H9 (cell line): ENCODE results near the gene DIAPH3. TPM values are rescaled to one million over a fixed set of nuclear protein-coding genes. Genes with fewer than 3 reads are reported as not detected.

Experiments
- DNase-seq: peaks from one replicate; pipeline ENCODE4 v3.0.0-alpha.2; 2017
- H2AFZ ChIP-seq: one replicate; pipeline ENCODE4 v1.6.1; 2013; ENCODE audit warnings: mild to moderate bottlenecking, low read length, control low read depth, moderate library complexity
- H2AK5ac ChIP-seq: 2 replicates; pipeline ENCODE4 v1.6.1; 2013; ENCODE audit warnings: low read length, control low read depth, mixed read lengths; ENCODE audit not compliant: insufficient read length
- H2BK120ac ChIP-seq: one replicate; pipeline ENCODE4 v1.6.1; 2013; ENCODE audit warnings: low read depth, mild to moderate bottlenecking, low read length, control low read depth, inconsistent platforms; ENCODE audit not compliant: poor library complexity, severe bottlenecking
- H2BK12ac ChIP-seq: 2 replicates; pipeline ENCODE4 v1.6.1; 2013; ENCODE audit warnings: low read length, control low read depth, mixed read lengths, low read depth; ENCODE audit not compliant: insufficient read length
- H2BK15ac ChIP-seq: 2 replicates; pipeline ENCODE4 v1.6.1; 2013; ENCODE audit warnings: low read depth, low read length, control low read depth
- H2BK20ac ChIP-seq: one replicate; pipeline ENCODE4 v1.6.1; 2013; ENCODE audit warnings: low read depth, mild to moderate bottlenecking, low read length, control low read depth, inconsistent platforms; ENCODE audit not compliant: poor library complexity, severe bottlenecking
- H2BK5ac ChIP-seq: 2 replicates; pipeline ENCODE4 v1.6.1; 2013; ENCODE audit warnings: low read length, control low read depth, mixed read lengths; ENCODE audit not compliant: insufficient read length
- H3K14ac ChIP-seq: 2 replicates; pipeline ENCODE4 v1.6.1; 2013; ENCODE audit warnings: low read length, control low read depth; ENCODE audit not compliant: insufficient read depth
- H3K18ac ChIP-seq: 2 replicates; pipeline ENCODE4 v1.6.1; 2013; ENCODE audit warnings: low read depth, mild to moderate bottlenecking, mixed read lengths, low read length, control low read depth; ENCODE audit not compliant: insufficient read length
- H3K23ac ChIP-seq: 2 replicates; pipeline ENCODE4 v1.6.1; 2013; ENCODE audit warnings: low read length, control low read depth, mixed read lengths, low read depth; ENCODE audit not compliant: insufficient read length
- H3K23me2 ChIP-seq: 2 replicates; pipeline ENCODE4 v1.6.1; 2013; ENCODE audit warnings: low read depth, mild to moderate bottlenecking, mixed read lengths, low read length, control low read depth; ENCODE audit not compliant: insufficient read length, poor library complexity, severe bottlenecking
- H3K27ac ChIP-seq: 2 replicates; pipeline ENCODE4 v1.5.1; 2013; ENCODE audit warnings: low read length, control low read depth, mixed read lengths, low read depth; ENCODE audit not compliant: insufficient read length
- H3K27me3 ChIP-seq: 2 replicates; pipeline ENCODE4 v1.6.1; 2013; ENCODE audit warnings: low read length, control low read depth, inconsistent platforms; ENCODE audit not compliant: insufficient read depth
- H3K4ac ChIP-seq: 2 replicates; pipeline ENCODE4 v1.6.1; 2013; ENCODE audit warnings: low read depth, mild to moderate bottlenecking, control low read depth, inconsistent platforms, low read length, moderate library complexity
- H3K4me1 ChIP-seq: 2 replicates; pipeline ENCODE4 v1.6.1; 2013; ENCODE audit warnings: low read length, control low read depth, inconsistent platforms; ENCODE audit not compliant: insufficient read depth
- H3K4me2 ChIP-seq: 2 replicates; pipeline ENCODE4 v1.6.1; 2013; ENCODE audit warnings: low read length, control low read depth, mixed read lengths; ENCODE audit not compliant: insufficient read length, insufficient read depth
- H3K56ac ChIP-seq: 2 replicates; pipeline ENCODE4 v1.6.1; 2013; ENCODE audit warnings: low read depth, mild to moderate bottlenecking, mixed read lengths, low read length, control low read depth; ENCODE audit not compliant: insufficient read length
- H3K79me1 ChIP-seq: 2 replicates; pipeline ENCODE4 v1.6.1; 2013; ENCODE audit warnings: low read depth, mild to moderate bottlenecking, moderate library complexity, low read length, control low read depth, inconsistent platforms; ENCODE audit not compliant: insufficient read depth, poor library complexity, severe bottlenecking
- H3K79me2 ChIP-seq: 2 replicates; pipeline ENCODE4 v1.6.1; 2013; ENCODE audit warnings: low read length, control low read depth, inconsistent platforms; ENCODE audit not compliant: insufficient read depth
- H3K9ac ChIP-seq: 2 replicates; pipeline ENCODE4 v1.6.1; 2013; ENCODE audit warnings: low read length, control low read depth, mixed read lengths; ENCODE audit not compliant: insufficient read length; ENCODE audit errors: extremely low read depth
- H3K9me3 ChIP-seq: one replicate; pipeline ENCODE4 v1.6.1; 2013; ENCODE audit warnings: low read depth, low read length, inconsistent platforms; ENCODE audit not compliant: control insufficient read depth
- H3T11ph ChIP-seq: one replicate; pipeline ENCODE4 v1.6.1; 2013; ENCODE audit warnings: mild to moderate bottlenecking, low read length, control low read depth, inconsistent platforms
- H4K20me1 ChIP-seq: one replicate; pipeline ENCODE4 v1.6.1; 2013; ENCODE audit not compliant: control insufficient read depth, insufficient read length, insufficient read depth
- H4K5ac ChIP-seq: 2 replicates; pipeline ENCODE4 v1.6.1; 2013; ENCODE audit warnings: low read depth, mild to moderate bottlenecking, mixed read lengths, low read length, control low read depth; ENCODE audit not compliant: insufficient read length
- H4K8ac ChIP-seq: replicated peaks from 2 replicates; pipeline ENCODE4 v1.6.1; 2013; ENCODE audit warnings: low read length, control low read depth, mixed read lengths, low read depth; ENCODE audit not compliant: insufficient read length
- H4K91ac ChIP-seq: 2 replicates; pipeline ENCODE4 v1.6.1; 2013; ENCODE audit warnings: low read depth, mild to moderate bottlenecking, moderate library complexity, mixed read lengths, low read length, control low read depth; ENCODE audit not compliant: insufficient read length
- H3K27ac Mint-ChIP-seq, 3 experiments: 2 replicates in 2 of 3; 3 replicates in 1 of 3; pipeline ENCODE4 v1.8.0; 2020 to 2021; ENCODE audit warnings: mixed read lengths in 3 of 3, mild to moderate bottlenecking in 1 of 3, moderate library complexity in 1 of 3
- H3K27me3 Mint-ChIP-seq: 2 replicates; pipeline ENCODE4 v1.8.0; 2021; ENCODE audit warnings: low read depth, mild to moderate bottlenecking, moderate library complexity, mixed read lengths
- H3K36me3 Mint-ChIP-seq, 3 experiments: 2 replicates in 2 of 3; 3 replicates in 1 of 3; pipeline ENCODE4 v1.8.0; 2020 to 2021; ENCODE audit warnings: low read depth in 3 of 3, mixed read lengths in 3 of 3; ENCODE audit not compliant: insufficient read depth in 1 of 3
- H3K4me1 Mint-ChIP-seq, 2 experiments: 2 replicates each; pipeline ENCODE4 v1.8.0; 2020; ENCODE audit warnings: mixed read lengths in 2 of 2
- H3K4me3 Mint-ChIP-seq, 2 experiments: 2 replicates in 1 of 2; 3 replicates in 1 of 2; pipeline ENCODE4 v1.8.0; 2020 to 2021; ENCODE audit warnings: mild to moderate bottlenecking in 2 of 2, mixed read lengths in 2 of 2, moderate library complexity in 1 of 2
- H3K9me3 Mint-ChIP-seq, 2 experiments: 2 replicates in 1 of 2; 3 replicates in 1 of 2; pipeline ENCODE4 v1.8.0; 2020; ENCODE audit warnings: mild to moderate bottlenecking in 2 of 2, mixed read lengths in 2 of 2, moderate library complexity in 1 of 2
- WGBS: extraction: QIAGEN DNeasy Blood & Tissue Kit; methylation state at CpG from one replicate; pipeline ENCODE4 v1.1.7; 2013; ENCODE audit warnings: missing lambda C conversion rate, low lambda C conversion rate, mixed read lengths; ENCODE audit not compliant: insufficient read length; ENCODE audit errors: extremely low coverage; 5-methylcytosine and 5-hydroxymethylcytosine counted together
- total RNA-seq: library from RNA; stranded (reverse); gene quantifications from 2 replicates; pipeline ENCODE4 v1.2.1, GENCODE V29; 2021
- TF ChIP-seq, protein P1 (sequence below): fragments of 200-600 bp; sonication (generic); conservative IDR thresholded peaks from 3 replicates; pipeline ENCODE4 v1.8.0; 2021; ENCODE audit warnings: antibody characterized with exemption, mild to moderate bottlenecking

The DIAPH3 gene
- total RNA-seq, 1 experiment from 2014 or later = 23.1 TPM

DNA sequence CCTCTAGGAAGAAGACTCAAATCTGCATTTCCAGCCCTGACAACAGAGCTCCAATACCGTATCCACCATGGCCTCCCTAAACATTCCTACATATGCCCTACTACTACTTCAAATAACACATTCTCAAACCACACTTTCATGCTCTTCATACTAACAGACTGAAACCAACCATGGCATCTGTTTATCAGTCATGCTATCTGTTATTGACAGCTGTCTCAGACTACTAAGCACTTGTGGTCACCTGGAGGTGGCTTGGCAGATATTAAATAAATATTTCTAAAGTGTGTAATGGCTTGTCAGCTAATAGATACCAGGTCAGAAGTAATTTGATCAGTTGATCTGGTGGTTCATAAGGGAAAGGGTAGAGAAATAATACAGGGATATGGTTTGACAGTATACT is 489.1 kb downstream of the DIAPH3 start:
- no peak overlapping the region for H4K91ac ChIP-seq
- no peak overlapping the region for H3T11ph ChIP-seq
- no peaks in the 10 kb centered on the region for H3K79me1 ChIP-seq
- no peak overlapping the region for H3K56ac ChIP-seq
- no peak overlapping the region for H3K14ac ChIP-seq
- H3K23me2 ChIP-seq = no peaks in the 10 kb centered on the region
- H3K9me3 ChIP-seq = no peaks in the 10 kb centered on the region
- no CpG with 5 or more reads among the region's 1 CpG for WGBS
- no peaks in the 10 kb centered on the region for H4K20me1 ChIP-seq
- no peak overlapping the region for H3K18ac ChIP-seq
- no peak for DNase-seq
- no peak overlapping the region for H3K4me2 ChIP-seq
- Mint-ChIP-seq H3K36me3 (peaks cover 0 to 1% (median 0%) of the 10 kb centered on the region in 3 experiments; a peak in 2 of 7 replicates), H3K4me3 (no peak overlapping the region), H3K9me3 (no peaks in the 10 kb centered on the region), H3K27me3 (no peaks in the 10 kb centered on the region), H3K4me1 (peaks cover 17 to 40% of the 10 kb centered on the region in 2 experiments), H3K27ac (peak overlapping the region in 2 of 3 experiments; percentile 0 to 5; a peak in 3 of 7 replicates)
- H2AFZ ChIP-seq = no peak overlapping the region
- no peak overlapping the region for H2AK5ac ChIP-seq
- H2BK12ac ChIP-seq = no peak overlapping the region
- H3K79me2 ChIP-seq = no peaks in the 10 kb centered on the region
- H3K23ac ChIP-seq = no peak overlapping the region
- no peak overlapping the region for H3K9ac ChIP-seq
- H2BK20ac ChIP-seq = no peak overlapping the region
- H4K5ac ChIP-seq = no peak overlapping the region
- H3K27ac ChIP-seq = no peak overlapping the region
- no peak overlapping the region for H2BK5ac ChIP-seq
- no peak overlapping the region for H2BK15ac ChIP-seq
- H2BK120ac ChIP-seq = no peak overlapping the region
- H3K4me1 ChIP-seq = peaks cover 9% of the 10 kb centered on the region
- H4K8ac ChIP-seq = no peak overlapping the region
- H3K4ac ChIP-seq = no peak overlapping the region
- TF ChIP-seq, protein P1, sequence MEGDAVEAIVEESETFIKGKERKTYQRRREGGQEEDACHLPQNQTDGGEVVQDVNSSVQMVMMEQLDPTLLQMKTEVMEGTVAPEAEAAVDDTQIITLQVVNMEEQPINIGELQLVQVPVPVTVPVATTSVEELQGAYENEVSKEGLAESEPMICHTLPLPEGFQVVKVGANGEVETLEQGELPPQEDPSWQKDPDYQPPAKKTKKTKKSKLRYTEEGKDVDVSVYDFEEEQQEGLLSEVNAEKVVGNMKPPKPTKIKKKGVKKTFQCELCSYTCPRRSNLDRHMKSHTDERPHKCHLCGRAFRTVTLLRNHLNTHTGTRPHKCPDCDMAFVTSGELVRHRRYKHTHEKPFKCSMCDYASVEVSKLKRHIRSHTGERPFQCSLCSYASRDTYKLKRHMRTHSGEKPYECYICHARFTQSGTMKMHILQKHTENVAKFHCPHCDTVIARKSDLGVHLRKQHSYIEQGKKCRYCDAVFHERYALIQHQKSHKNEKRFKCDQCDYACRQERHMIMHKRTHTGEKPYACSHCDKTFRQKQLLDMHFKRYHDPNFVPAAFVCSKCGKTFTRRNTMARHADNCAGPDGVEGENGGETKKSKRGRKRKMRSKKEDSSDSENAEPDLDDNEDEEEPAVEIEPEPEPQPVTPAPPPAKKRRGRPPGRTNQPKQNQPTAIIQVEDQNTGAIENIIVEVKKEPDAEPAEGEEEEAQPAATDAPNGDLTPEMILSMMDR = no peak
- no peaks in the 10 kb centered on the region for H3K27me3 ChIP-seq
